Measurements from ENCODE around the gene WDR26.
A peak's percentile ranks its signal among the peaks of the same experiment; 100 is the strongest.
"Not testable (repeated sequence)": the region's sequence is repeated elsewhere in the genome, so short reads cannot be mapped to it uniquely, and the experiment has no call there.

Gene WDR26

GRCh38 chr1:224433701-224434672 is 610 bp downstream of the WDR26 start:
- DNase-seq: peak; percentile 50

- DNase-seq: peak; percentile 9
Measured at GRCh38 chr1:224433041-224433691, 1.4 kb downstream of the WDR26 start.

- DNase-seq: no peak
Measured at GRCh38 chr1:224432672-224433040, 1.9 kb downstream of the WDR26 start.

GRCh38 chr1:224432146-224432545 is 2.5 kb downstream of the WDR26 start:
- DNase-seq: peak; percentile 18

- no peak for DNase-seq
Measured at GRCh38 chr1:224431726-224432125, 2.9 kb downstream of the WDR26 start.

- DNase-seq: peak; percentile 78
Measured at GRCh38 chr1:224430511-224431113, 4.0 kb downstream of the WDR26 start.

- DNase-seq: no peak
Measured at GRCh38 chr1:224429616-224430326, 4.8 kb downstream of the WDR26 start.

- not testable (repeated sequence) for DNase-seq
Measured at GRCh38 chr1:224428713-224429112, 5.9 kb downstream of the WDR26 start.

GRCh38 chr1:224427346-224427745 is 7.3 kb downstream of the WDR26 start:
- DNase-seq: no peak

- DNase-seq: not testable (repeated sequence)
Measured at GRCh38 chr1:224426869-224427268, 7.7 kb downstream of the WDR26 start.

GRCh38 chr1:224425279-224425884 is 9.2 kb downstream of the WDR26 start:
- DNase-seq: no peak

GRCh38 chr1:224420106-224420505 is 14.5 kb downstream of the WDR26 start:
- no peak for DNase-seq

GRCh38 chr1:224411766-224412165 is 22.8 kb downstream of the WDR26 start:
- DNase-seq: peak; percentile 3

- DNase-seq: no peak
Measured at GRCh38 chr1:224408294-224408590, 26.4 kb downstream of the WDR26 start.

GRCh38 chr1:224407571-224408293 is 26.9 kb downstream of the WDR26 start:
- DNase-seq: no peak

- DNase-seq: no peak
Measured at GRCh38 chr1:224406216-224406615, 28.4 kb downstream of the WDR26 start.

GRCh38 chr1:224405604-224405970 is 29.0 kb downstream of the WDR26 start:
- no peak for DNase-seq

- DNase-seq: no peak
Measured at GRCh38 chr1:224404916-224405603, 29.5 kb downstream of the WDR26 start.

GRCh38 chr1:224402472-224403036 is 32.0 kb downstream of the WDR26 start:
- DNase-seq: no peak

GRCh38 chr1:224399887-224400286 is 34.7 kb downstream of the WDR26 start:
- no peak for DNase-seq

- no peak for DNase-seq
Measured at GRCh38 chr1:224393294-224393693, 41.3 kb downstream of the WDR26 start.
